Measurements from ENCODE around the gene SMAP1.

The SMAP1 gene

GRCh38 chr6:70667711-70668498, at the start of gene SMAP1:
Gene SMAP1 (plus strand): TSS chr6:70667883. CDS start chr6:70668024, 141 bp downstream.
- peak; percentile 96 for DNase-seq

- DNase-seq = no peak
These were observed 46.9 kb upstream of the SMAP1 start for GRCh38 chr6:70620746-70621145.

- no peak for DNase-seq
These were observed 45.2 kb upstream of the SMAP1 start for GRCh38 chr6:70622461-70622860.

GRCh38 chr6:70625436-70625835, 42.2 kb upstream of the SMAP1 start:
- DNase-seq = no peak

- no peak for DNase-seq
These were observed 40.0 kb upstream of the SMAP1 start for GRCh38 chr6:70627500-70628254.

- no peak for DNase-seq
These were observed 37.8 kb upstream of the SMAP1 start for GRCh38 chr6:70629929-70630328.

- DNase-seq = no peak
These were observed 33.8 kb upstream of the SMAP1 start for GRCh38 chr6:70633870-70634269.

- no peak for DNase-seq
These were observed 31.1 kb upstream of the SMAP1 start for GRCh38 chr6:70636596-70636995.

- no peak for DNase-seq
These were observed 29.2 kb upstream of the SMAP1 start for GRCh38 chr6:70638468-70638867.

GRCh38 chr6:70651326-70651905, 16.3 kb upstream of the SMAP1 start:
- no peak for DNase-seq

- no peak for DNase-seq
These were observed 15.5 kb upstream of the SMAP1 start for GRCh38 chr6:70652216-70652615.

GRCh38 chr6:70657706-70658105, 10.0 kb upstream of the SMAP1 start:
- DNase-seq = no peak

GRCh38 chr6:70663881-70664466, 3.7 kb upstream of the SMAP1 start:
- peak; percentile 24 for DNase-seq

- DNase-seq = no peak
These were observed 977 bp upstream of the SMAP1 start for GRCh38 chr6:70666706-70667105.

GRCh38 chr6:70667256-70667710, 400 bp upstream of the SMAP1 start:
- DNase-seq = no peak

GRCh38 chr6:70668499-70668812, 773 bp downstream of the SMAP1 start:
- DNase-seq = no peak

- no peak for DNase-seq
These were observed 1.4 kb downstream of the SMAP1 start for GRCh38 chr6:70669133-70669532.

GRCh38 chr6:70672549-70672948, 4.9 kb downstream of the SMAP1 start:
- no peak for DNase-seq

GRCh38 chr6:70673054-70673453, 5.4 kb downstream of the SMAP1 start:
- no peak for DNase-seq

GRCh38 chr6:70673601-70674000, 5.9 kb downstream of the SMAP1 start:
- no peak for DNase-seq

GRCh38 chr6:70675822-70676221, 8.1 kb downstream of the SMAP1 start:
- DNase-seq = no peak

GRCh38 chr6:70676821-70677220, 9.1 kb downstream of the SMAP1 start:
- DNase-seq = no peak

GRCh38 chr6:70680396-70680795, 12.7 kb downstream of the SMAP1 start:
- no peak for DNase-seq

All from femur (tissue), 1 donor.